H4 (cell line): ENCODE data around the gene CYBRD1. TPM values are rescaled to one million over a fixed set of nuclear protein-coding genes. Genes with fewer than 3 reads are reported as not detected.

ENCODE experiments used
- DNase-seq: peaks from one replicate; pipeline ENCODE4 v3.0.0-alpha.2; 2015; ENCODE audit warnings: low spot score
- total RNA-seq: library from RNA; depleted of rRNA; stranded (reverse); fragments of >200 nt; shearing (Covaris generic); gene quantifications from 2 replicates; pipeline ENCODE4 v1.2.3, GENCODE V29; 2014; rRNA removed

Gene CYBRD1
- total RNA-seq, 1 experiment from 2014 or later = 39.3 TPM

- DNase-seq = no peak
Measured at GRCh38 chr2:171602352-171602751, 80.1 kb downstream of the CYBRD1 start.

Other genes with a start within 250 kb of the CYBRD1 start
- gene METTL8, start 88.5 kb upstream of the CYBRD1 start, total RNA-seq = 18.0 and 22.0 TPM in 2 replicates
- gene DCAF17, start 88.2 kb upstream of the CYBRD1 start, total RNA-seq = 11.0 and 11.4 TPM in 2 replicates
- gene DYNC1I2, start 165.0 kb downstream of the CYBRD1 start, total RNA-seq = 65.9 and 72.6 TPM in 2 replicates